ENCODE data around the gene C2orf81.
"Not testable (repeated sequence)": the region's sequence is repeated elsewhere in the genome, so short reads cannot be mapped to it uniquely, and the experiment has no call there.

The C2orf81 gene

GRCh38 chr2:74421221-74421870 lies at the start of gene C2orf81, which contains the start of gene WDR54:
Gene C2orf81, minus strand, starts transcription at chr2:74421619. Its CDS starts 59 bp downstream, at chr2:74421560.
Gene WDR54, plus strand, starts transcription at chr2:74421730. Its CDS starts 424 bp downstream, at chr2:74422154.
- peak; percentile 94 for DNase-seq

- DNase-seq, result not testable (repeated sequence)
Measured at GRCh38 chr2:74470742-74471141, 49.3 kb upstream of the C2orf81 start.

GRCh38 chr2:74464406-74464805 lies 43.0 kb upstream of the C2orf81 start:
- no peak for DNase-seq

GRCh38 chr2:74462786-74463105 lies 41.3 kb upstream of the C2orf81 start:
- no peak for DNase-seq

GRCh38 chr2:74462054-74462785 lies 40.8 kb upstream of the C2orf81 start:
- DNase-seq, result no peak

- DNase-seq, result no peak
Measured at GRCh38 chr2:74461187-74462053, 40.0 kb upstream of the C2orf81 start.

GRCh38 chr2:74460187-74460586 lies 38.8 kb upstream of the C2orf81 start:
- not testable (repeated sequence) for DNase-seq

- DNase-seq, result not testable (repeated sequence)
Measured at GRCh38 chr2:74459503-74460118, 38.2 kb upstream of the C2orf81 start.

- DNase-seq, result no peak
Measured at GRCh38 chr2:74458938-74459363, 37.5 kb upstream of the C2orf81 start.

GRCh38 chr2:74458132-74458937 lies 36.9 kb upstream of the C2orf81 start, which contains the start of gene WBP1:
Gene WBP1, plus strand, starts transcription at chr2:74458438. Its CDS starts 165 bp downstream, at chr2:74458603.
- peak; percentile 99 for DNase-seq

- DNase-seq, result peak; percentile 76
Measured at GRCh38 chr2:74457549-74458131, 36.2 kb upstream of the C2orf81 start.

GRCh38 chr2:74457129-74457548 lies 35.7 kb upstream of the C2orf81 start:
- no peak for DNase-seq

GRCh38 chr2:74454654-74455511 lies 33.5 kb upstream of the C2orf81 start, which contains the start of gene INO80B:
Gene INO80B, plus strand, starts transcription at chr2:74455087. Its CDS starts 30 bp downstream, at chr2:74455117.
- peak; percentile 96 for DNase-seq

GRCh38 chr2:74450570-74451190 lies 29.3 kb upstream of the C2orf81 start:
- no peak for DNase-seq

GRCh38 chr2:74448771-74449170 lies 27.4 kb upstream of the C2orf81 start:
- no peak for DNase-seq

GRCh38 chr2:74447230-74447999 lies 26.0 kb upstream of the C2orf81 start:
- no peak for DNase-seq

- no peak for DNase-seq
Measured at GRCh38 chr2:74444498-74445318, 23.3 kb upstream of the C2orf81 start.
